CD4-positive, alpha-beta T cell treated with Interferon alpha-2 for 1 hour (primary cell): ENCODE measurements around the gene ST6GAL2.

ENCODE experiments used
- DNase-seq, 2 donors: peaks; one replicate each; pipeline ENCODE4 v3.0.0-alpha.2; 2020 to 2022

The ST6GAL2 gene, protein sequence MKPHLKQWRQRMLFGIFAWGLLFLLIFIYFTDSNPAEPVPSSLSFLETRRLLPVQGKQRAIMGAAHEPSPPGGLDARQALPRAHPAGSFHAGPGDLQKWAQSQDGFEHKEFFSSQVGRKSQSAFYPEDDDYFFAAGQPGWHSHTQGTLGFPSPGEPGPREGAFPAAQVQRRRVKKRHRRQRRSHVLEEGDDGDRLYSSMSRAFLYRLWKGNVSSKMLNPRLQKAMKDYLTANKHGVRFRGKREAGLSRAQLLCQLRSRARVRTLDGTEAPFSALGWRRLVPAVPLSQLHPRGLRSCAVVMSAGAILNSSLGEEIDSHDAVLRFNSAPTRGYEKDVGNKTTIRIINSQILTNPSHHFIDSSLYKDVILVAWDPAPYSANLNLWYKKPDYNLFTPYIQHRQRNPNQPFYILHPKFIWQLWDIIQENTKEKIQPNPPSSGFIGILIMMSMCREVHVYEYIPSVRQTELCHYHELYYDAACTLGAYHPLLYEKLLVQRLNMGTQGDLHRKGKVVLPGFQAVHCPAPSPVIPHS

DNA sequence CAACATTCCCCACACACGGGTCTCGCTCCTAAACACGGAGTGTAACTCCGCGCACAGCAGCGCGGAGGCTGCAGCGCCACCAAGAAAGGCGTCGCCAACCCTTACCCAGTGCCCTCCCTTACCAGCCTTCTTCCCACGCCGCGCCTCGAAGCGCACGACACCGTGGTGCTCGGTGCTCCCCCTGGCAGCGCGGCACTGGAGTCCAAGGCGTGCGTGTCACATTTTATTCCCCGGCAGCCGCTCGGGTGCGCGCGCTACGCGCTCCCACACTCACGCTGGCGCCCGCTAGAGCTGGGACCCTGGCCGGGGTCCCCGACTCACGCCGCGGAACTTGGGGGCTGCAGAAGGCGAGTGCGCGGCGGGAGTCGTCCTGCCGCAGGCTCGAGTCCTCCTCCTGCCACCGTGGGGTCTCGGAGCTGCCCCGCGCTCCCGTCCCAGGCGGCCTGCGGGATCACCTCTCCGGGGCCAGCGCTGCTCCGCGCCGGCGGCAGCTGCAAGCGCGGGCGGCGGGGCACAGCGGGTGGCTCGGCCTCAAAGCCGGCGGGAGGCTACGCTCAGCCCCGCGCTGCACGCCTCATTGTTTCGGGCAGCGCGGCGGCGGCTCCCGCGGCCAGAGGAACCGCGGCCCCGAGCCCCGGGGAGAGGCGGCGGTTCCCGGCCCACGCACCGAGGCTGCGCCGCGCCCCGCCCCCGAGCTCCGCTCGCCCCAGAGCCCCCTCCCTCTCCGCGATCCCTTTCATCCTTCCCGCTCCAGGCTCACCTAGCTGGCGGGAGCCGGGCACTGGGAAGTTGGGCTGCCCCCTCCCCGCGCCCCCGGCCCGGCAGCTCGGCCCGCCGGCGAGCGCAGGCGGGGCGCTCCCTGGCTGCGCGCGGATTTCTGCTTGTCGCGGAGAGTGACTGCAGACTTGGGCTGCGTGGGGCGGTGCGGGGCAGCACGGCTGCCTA is at the start of gene ST6GAL2:
Gene ST6GAL2, minus strand, starts transcription at position 197 of the 945 bp plus-strand sequence. CDS start 42,190 bp downstream, outside the sequence.
- DNase-seq, result no peak

DNA sequence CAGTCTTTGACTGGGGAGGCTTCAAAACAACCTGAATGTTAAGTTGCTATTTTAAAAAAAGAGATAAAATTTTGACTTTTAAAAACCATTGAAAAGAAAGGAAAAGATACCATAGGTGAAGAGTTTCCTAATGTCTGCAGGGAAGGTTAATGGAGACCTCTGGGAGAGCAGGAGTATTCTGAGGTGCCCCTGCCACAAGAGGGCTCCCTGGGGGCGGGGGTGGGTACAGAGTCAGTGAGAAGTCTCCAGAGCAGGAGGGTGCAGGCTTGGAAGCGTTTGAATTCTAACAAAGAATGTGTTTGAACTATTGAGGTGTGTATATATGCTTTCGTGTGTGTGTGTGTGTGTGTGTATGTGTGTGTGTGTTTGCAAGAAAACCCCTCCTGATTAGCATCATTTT is 46.7 kb upstream of the ST6GAL2 start:
- DNase-seq, result no peak

DNA sequence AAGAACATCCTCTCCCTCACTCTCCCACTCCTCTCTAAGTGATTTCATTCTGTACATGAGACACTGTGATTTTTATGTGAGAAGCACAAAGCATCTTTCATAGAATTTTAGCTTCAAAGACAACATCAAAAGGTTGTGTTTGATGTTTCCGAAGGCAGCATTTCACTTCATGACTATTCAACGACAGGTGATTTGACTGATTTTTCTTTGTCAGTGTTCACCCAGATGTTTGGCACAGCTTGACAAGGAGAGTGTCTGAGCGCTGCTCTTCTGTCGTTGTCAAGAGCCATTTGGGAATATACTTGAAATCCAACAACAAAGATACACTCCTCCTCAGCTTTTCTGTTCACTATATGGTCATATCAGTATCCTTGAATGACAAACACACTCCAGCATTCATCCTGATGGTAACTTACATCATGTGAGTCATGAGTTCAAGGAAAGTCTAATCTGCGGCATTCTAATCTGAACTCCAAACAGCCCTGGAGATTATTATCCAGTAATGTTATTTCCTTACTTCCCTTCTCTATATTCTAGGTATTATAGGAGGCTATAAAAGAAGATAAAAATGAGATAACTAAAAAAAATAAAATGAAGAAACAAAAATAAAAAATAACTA is 45.9 kb upstream of the ST6GAL2 start:
- no peak for DNase-seq

DNA sequence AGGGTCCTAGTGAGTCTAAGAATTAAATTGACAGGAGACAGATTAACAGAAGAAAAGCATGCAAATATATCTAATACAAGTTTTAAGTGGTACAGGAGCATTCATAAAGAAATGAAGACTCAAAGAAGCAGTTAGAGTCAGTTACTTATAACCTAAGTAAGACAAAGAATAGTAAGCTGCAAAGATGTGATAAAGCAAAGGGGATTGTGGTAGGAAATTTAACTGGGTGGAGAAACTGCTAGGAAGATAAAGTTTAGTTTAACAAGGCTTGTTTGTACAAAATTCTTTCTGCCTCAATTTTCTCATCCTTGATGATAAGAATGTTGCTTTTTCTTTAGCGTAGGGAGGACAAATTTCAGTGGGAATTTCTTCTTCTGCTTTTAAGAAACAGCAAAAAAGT is 35.5 kb upstream of the ST6GAL2 start:
- DNase-seq, result no peak

DNA sequence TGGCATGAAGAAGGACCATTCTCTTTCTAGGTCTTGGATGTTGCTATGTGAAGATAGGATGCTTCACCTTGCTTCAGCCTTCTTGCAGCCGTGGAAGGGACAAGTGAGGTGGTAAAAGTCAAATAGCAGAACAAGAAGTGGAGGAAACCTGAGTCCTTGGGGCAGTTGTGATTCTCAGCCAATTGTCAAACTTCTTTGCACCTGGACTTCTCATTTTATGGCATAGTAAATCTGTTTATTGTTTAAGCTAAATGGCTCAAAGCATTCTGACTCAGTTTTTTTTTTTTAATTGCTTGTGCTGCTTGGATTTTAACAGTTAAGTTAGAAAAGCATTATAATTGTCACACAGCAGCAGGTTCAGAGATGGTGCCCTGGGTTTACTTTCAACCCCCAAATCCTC is 33.0 kb upstream of the ST6GAL2 start:
- no peak for DNase-seq

DNA sequence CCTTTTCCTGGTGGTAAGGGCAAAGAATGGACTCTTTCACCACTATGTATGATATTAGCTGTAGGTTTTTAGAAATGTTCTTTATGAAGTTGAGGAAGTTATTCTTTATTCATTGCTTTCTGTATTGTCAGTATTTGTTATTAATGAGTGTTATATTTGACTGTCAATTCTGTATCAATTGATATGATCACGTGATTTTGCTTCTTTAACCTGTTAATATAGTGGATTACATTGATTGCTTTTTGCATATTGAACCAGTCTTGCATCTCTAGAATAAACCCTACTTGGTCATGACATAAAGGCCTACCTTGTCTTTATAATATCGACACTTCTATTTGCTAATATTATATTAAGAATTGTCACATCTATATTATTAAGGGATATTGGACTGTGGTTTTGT is 18.3 kb upstream of the ST6GAL2 start:
- no peak for DNase-seq

DNA sequence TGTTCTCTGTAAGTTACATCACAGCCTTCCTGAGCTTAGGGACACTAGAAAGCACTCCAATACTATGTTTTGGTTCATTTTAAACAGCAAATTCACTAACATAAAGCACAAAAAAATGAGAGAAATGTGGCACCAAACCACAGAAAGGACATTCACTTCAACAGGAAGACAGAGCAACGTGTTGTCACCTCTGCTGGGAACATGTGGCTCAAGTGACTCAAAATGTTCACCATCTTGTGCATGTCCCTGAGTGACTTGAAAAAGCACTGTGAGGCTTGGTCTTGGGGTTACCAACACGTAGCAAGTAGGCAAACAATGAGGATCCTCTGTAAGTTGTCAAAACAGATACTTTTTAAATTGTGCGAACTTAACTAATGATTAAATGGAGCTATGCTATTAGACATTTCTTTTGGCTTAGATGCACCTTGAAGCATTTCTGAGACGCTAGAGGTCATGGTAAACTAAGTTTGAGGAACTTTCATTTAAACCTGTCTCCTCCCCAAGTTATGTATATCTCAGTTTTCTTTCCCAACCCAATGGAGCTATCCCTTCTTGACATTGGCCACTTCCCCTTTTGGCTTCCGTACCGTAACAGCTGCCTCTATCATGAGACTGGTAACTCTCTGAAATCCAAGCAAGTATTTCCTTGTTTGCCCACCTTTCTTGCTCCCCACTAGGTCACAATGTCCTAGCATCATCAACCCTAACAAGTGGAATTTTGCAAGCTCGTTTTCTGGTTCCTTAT is 14.0 kb upstream of the ST6GAL2 start:
- no peak for DNase-seq

DNA sequence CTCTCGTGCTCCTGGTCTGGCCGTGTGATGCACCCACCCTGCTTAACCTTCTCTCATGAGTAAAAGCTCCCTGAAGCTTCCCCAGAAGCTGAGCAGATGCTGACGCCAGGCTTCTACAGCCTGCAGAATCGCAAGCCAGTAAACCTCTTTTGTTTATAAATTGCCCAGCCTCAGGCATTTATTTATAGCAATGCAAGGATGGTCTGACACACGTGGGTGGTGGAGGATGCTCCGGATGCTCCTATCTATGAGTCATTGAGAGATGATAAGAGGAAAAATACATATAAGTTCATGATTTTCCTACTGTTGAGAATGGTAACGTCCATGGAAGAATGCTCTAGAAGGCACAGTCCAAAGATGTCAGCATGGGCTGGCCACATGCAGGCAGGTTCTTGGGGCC is 8.6 kb upstream of the ST6GAL2 start:
- no peak for DNase-seq

DNA sequence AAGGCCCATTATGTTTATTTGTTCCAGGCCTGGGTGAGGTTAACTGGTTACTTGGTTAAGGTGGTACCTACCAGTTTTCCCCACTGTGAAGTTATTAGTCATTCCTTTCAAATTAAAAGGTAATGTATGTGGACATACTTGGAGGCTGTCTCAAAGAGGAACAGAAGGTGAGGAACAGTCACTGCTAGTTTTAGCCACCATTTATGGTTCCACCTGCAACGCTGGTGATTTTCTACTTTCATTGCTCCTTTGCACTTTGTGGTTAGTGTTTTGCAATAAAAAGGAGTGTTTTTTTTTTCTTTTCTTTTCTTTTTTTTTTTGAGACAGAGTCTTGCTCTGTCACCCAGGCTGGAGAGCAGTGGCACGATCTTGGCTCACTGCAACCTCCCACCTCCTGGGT is 6.1 kb upstream of the ST6GAL2 start:
- no peak for DNase-seq

DNA sequence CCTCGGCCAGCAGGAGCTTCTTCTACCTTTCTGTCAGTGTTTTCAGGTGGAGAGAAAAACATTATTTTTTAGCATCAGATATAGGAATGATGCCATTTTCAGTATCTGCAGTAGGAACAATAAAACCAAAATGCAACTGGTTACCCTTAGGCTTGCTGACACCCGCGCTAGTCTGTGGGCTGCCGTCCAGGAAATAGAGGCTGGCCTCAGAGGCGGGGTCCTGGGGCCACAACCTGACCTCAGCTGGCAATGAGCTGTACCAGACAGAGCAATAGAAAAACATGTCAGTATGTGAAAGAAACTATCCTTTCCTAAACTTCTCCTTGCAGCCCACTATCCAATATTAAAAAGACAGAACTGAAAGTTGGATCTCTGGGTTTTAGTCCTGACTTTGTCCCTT is 4.6 kb upstream of the ST6GAL2 start:
- no peak for DNase-seq

DNA sequence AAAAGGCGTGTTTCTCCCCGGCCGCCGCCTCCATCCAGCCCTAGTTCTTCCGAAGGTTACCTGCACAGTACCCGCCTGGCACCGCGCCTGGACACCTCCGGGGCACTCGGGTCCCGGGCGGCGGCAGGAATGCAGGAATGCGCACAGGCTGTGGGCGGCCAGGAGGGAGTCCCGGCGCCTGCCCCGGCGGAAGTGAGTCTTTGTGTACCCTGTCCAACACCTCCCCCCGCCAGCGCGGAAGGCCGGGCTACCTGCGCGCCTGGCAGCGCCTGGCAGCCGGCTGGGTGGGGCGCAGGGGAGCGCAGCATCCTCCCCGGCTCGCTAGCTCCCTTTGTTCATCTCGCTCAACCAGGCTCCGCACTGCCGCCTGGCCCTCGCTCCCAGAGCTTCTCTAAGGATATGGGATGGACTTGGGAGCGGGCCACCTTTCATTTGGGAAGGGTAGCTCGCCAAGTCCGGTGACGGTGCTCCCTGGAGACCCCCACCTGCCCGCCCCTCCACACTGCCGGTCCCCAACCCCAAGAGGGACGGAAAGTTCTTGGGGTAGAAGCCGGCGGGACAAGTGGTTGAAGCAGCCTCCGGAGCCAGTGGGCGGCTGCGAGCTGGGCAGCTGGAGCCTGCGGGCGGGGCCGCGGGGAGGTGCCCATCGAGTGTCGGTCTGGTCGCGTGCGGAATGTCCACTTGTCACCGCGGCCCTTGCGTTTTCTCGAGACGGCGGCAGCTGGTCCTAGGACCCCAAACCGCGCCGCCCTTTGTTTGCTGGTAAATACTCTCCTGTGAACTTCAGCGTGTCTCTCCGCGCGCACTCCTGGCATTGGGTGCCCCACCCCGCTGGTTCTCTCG is 1.2 kb upstream of the ST6GAL2 start:
- no peak for DNase-seq

DNA sequence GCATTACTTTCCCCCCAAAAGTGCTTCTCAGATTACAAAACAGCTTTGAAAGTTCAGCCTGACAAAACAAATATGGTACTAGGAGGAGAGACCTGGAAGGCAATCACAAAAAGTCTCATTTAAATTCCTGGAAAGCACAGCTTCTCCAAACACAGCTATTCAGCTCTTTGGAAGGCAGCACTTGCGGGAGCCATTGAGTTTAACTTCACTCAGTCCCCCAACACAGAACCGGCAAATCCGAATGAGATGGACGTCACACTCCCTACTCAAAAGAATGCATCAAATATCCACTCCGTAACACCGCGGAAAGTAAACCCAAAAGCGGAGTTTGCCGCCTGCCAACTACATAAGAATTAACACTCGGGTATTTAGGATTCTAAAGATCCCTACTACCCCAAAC is 638 bp downstream of the ST6GAL2 start:
- DNase-seq, result no peak

DNA sequence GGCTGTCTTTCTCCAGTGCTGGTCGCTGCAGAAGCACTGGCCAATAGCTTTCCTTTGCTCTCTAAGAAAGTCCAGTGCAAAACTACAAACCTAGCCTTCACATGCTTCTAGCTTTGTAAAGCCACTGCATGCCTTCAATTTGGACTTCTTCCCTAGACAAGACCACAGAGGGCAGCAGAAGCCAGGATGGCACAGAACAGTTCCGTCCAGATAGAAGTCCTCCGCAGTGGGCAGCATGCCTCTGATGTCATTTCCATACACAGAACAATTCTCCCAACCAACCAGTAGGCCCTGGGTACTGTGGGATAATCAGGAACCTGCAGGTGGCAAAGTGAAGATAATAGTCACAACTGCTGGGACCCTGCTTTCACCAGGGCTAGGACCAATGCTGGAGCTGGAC is 3.3 kb downstream of the ST6GAL2 start:
- DNase-seq, result no peak

DNA sequence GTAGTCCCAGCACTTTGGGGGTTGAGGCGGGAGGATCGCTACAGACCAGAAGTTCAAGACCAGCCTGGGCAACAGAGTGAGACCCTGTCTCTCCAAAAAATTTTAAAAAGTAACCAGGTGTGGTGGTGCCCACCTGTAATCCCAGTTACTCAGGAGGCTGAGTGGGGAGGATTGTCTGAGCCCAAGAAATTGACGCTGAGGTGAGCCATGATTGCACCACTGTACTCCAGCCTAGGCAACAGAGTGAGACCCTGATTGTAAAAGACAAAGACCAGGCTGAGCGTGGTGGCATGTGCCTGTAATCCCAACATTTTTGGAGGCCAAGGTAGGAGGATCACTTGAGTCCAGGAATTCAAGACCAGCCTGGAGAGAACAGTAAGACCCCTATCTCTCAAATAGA is 7.8 kb downstream of the ST6GAL2 start:
- DNase-seq, result no peak

DNA sequence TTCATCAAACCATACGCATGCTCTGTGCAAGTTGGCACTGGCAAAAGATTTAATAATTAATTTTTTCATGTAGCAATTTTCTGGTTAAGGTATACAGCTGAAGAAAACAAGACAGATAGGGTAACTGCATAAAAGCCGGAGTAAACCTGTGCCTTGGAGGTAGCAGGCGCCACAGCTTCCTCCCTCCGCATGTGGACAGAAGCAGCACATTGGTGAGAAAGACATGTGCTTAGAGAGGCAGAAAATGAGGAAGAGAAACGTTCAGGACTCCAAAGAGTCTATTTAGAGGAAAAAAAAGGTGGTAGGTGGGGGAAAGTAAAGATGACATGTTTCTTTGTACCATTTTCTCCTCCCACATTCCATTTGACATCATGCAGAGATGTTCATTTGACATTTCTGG is 9.3 kb downstream of the ST6GAL2 start:
- DNase-seq, result no peak

DNA sequence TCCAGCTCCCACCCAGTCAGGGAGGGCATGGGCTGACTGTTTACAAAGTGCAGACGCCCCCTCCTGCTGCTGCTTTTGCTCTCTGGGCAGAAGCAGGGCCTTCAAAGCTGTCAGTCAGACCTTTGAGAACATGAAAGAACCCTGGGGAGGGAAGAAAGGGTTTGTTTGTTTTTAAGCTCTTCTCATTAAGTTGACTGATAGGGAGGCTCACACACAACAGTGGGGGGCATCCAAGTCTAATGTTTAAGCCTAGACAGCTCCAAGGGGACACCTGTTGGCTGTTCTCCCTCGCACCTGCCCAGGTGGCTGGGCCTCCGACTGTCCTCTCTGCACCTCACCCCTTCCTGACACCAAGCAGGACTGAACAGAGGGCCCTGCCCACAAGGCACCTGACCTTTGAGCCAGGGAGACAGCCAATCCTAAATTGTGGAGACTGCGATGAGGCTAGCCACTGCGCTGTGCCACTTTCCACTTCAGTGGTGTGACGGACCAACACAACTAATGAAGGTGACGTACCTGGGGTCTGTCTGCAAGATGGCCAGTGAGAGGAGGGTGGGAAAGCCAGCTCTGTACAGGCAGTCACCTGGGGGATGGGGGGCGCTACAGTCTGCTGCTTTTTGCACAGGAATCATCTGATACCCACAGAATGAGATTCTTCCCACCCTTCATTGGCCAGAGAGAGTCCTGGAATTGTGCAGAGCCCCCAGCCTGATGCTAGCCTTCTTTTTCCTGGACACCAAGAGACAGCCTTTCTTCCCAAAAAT is 16.3 kb downstream of the ST6GAL2 start:
- DNase-seq, result no peak

DNA sequence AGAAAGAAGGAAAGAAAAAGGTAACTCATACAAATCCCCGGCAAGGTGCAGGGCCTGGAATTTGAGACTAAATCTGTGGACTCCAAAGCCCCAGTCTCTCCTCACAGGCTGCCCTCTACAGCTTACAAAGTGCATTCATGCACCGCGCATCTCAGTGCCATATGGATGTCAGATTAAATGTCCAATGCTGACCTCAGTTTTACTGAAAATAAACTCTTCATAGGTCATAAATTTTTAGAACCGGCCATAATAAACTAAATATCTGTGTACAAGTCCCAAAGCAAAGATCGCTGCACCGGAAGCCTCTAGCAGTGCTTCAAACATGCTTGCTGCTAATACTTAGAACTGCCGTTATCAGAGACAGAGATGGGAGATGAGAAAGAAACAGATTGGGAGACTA is 17.7 kb downstream of the ST6GAL2 start:
- DNase-seq, result no peak

DNA sequence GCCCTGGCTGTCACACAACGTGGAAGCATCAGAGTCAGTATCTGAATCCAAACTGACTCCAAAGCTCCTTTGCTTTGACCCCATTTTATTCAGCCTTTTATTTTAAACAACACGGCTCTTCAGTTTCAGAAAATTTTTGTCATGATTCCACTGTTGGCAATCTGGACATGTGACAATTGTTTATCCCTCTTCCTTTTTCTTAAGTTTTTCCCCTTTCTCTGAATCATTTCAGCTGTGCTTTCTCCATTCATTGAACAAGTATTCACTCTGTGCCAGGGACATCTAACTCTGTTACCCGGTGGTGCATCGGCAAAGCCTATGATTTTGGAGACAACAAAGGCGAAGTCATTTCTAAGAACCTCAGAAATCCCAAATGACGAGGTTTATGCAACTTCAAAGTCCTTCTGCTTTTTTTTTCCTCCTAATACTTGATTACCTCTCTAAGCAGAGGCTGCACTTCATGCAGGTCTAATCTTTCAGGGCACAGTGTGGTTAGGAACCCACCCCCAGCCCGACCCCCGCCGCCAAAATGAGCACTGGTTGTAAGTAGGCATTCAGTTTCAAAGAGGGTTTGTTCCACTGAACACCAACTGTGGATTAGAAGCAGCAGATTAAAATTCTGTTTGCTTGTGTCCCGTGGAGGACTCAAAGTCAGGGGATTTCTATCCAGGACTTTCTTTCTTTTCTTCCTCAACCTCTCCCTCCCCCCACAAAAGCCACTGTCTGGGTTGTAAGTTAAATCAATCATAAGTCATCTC is 18.6 kb downstream of the ST6GAL2 start:
- no peak for DNase-seq

DNA sequence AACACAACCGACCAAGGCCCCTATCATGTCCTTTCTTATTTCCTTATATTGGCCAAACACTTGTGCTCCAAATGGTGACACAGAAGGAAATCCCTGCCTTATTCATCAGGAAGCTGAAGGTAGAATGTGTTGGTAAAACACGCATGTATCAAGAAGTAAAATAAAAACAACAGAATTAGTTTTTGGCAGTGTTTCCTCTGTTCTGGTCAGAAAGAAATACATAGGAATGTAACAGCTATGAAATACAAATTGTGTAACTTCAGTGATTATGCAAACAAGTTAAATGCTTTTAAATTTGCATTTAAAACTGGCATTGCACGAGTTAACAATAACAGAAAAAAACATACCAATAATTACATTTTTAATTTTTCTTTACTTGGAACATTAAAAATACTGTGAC is 19.3 kb downstream of the ST6GAL2 start:
- no peak for DNase-seq

DNA sequence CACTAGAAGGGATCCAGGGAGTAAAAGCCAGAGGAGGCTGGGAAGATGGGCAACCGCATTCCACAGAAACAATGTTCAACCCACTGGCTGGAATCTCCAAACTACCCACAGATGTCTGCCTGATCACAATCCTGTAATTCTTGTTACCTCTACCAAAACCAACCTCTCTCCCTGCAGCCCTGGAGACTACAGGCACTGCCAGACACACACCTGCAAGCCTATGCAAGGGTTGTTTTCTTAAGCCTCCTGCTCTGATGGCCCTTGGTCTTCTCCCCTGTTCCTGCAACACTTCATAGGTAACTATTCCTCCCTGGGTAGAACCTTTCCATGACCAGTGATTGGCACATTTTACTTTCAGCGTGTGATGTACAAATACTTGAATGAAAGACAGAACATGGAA is 21.9 kb downstream of the ST6GAL2 start:
- DNase-seq, result no peak
